Fibroblast of lung (primary cell): ENCODE results near the gene STPG2. TPM values are rescaled to one million over a fixed set of nuclear protein-coding genes. Genes with fewer than 3 reads are reported as not detected.

Source experiments
- DNase-seq, 2 donors: peaks; one replicate each; pipeline versions ENCODE4 v3.0.0 to v3.0.0-alpha.2; 2010; ENCODE audit warnings: low read depth in 2 of 2
- H2AFZ ChIP-seq: 2 replicates; pipeline ENCODE4 v1.5.1; 2012; ENCODE audit warnings: low read length, control low read depth, inconsistent platforms
- H3K27ac ChIP-seq: 2 replicates; pipeline ENCODE4 v1.5.1; 2011; ENCODE audit warnings: low read length, control low read depth; ENCODE audit not compliant: insufficient read depth
- H3K27me3 ChIP-seq: 2 replicates; pipeline ENCODE4 v1.5.1; 2011; ENCODE audit warnings: mild to moderate bottlenecking, low read length; ENCODE audit not compliant: control insufficient read depth, insufficient read depth
- H3K36me3 ChIP-seq: 2 replicates; pipeline ENCODE4 v1.5.1; 2011; ENCODE audit warnings: low read length; ENCODE audit not compliant: control insufficient read depth, insufficient read depth
- H3K4me1 ChIP-seq: 2 replicates; pipeline ENCODE4 v1.5.1; 2011; ENCODE audit warnings: low read length; ENCODE audit not compliant: control insufficient read depth, insufficient read depth; ENCODE audit errors: extremely low read depth
- H3K4me2 ChIP-seq: 2 replicates; pipeline ENCODE4 v1.5.1; 2011; ENCODE audit warnings: low read length, control low read depth; ENCODE audit not compliant: insufficient read depth; ENCODE audit errors: extremely low read depth
- H3K4me3 ChIP-seq, 4 experiments: fragments of 200-600 bp in 1 of 4; sonication (generic) in 1 of 4; replicated peaks in 1 of 4; 2 replicates each; pipeline ENCODE4 v1.5.1; 2011 to 2016; ENCODE audit warnings: low read length in 4 of 4, low read depth in 3 of 4, mild to moderate bottlenecking in 3 of 4, control low read depth in 2 of 4, inconsistent platforms in 1 of 4, mixed read lengths in 1 of 4; ENCODE audit not compliant: insufficient read depth in 1 of 4; ENCODE audit errors: control extremely low read depth in 1 of 4
- H3K79me2 ChIP-seq: 2 replicates; pipeline ENCODE4 v1.5.1; 2012; ENCODE audit warnings: mild to moderate bottlenecking, low read length, inconsistent platforms; ENCODE audit not compliant: control insufficient read depth, insufficient read depth
- H3K9ac ChIP-seq: 2 replicates; pipeline ENCODE4 v1.5.1; 2011; ENCODE audit warnings: mild to moderate bottlenecking, low read length, control low read depth; ENCODE audit not compliant: insufficient read depth
- H3K9me3 ChIP-seq: 2 replicates; pipeline ENCODE4 v1.5.1; 2012; ENCODE audit warnings: low read depth, low read length; ENCODE audit not compliant: control insufficient read depth, insufficient read depth
- H4K20me1 ChIP-seq: 2 replicates; pipeline ENCODE4 v1.5.1; 2011; ENCODE audit warnings: low read length; ENCODE audit not compliant: control insufficient read depth, insufficient read depth; ENCODE audit errors: extremely low read depth
- EZH2 ChIP-seq: IDR thresholded peaks from 2 replicates; pipeline ENCODE4 v1.5.1; 2012; ENCODE audit warnings: low read length, control low read depth, mild to moderate bottlenecking; ENCODE audit errors: missing control alignments
- polyA plus RNA-seq, 2 donors: library from polyadenylated mRNA; depleted of rRNA in 1 of 2; stranded (reverse) in 1 of 2; unstranded in 1 of 2; fragments of >200 nt; gene quantifications; 2 replicates each; pipeline ENCODE4 v1.2.1, GENCODE V29; 2011 to 2012; ENCODE audit warnings: missing spikeins in 1 of 2
- total RNA-seq: library from RNA; depleted of rRNA; stranded (reverse); fragments of >200 nt; gene quantifications from 2 replicates; pipeline ENCODE4 v1.2.1, GENCODE V29; 2014
- TF ChIP-seq, protein P1 (sequence below), 2 donors: IDR thresholded peaks in 1 of 2; conservative IDR thresholded peaks in 1 of 2; 1 replicate in 1 of 2; 2 replicates in 1 of 2; pipeline ENCODE4 v1.5.1; 2011 to 2012; ENCODE audit warnings: low read length in 2 of 2, control low read depth in 1 of 2, inconsistent platforms in 1 of 2, low read depth in 1 of 2, mild to moderate bottlenecking in 1 of 2

STPG2 gene
- total and polyA plus RNA-seq, 2 donors (not counting 1 experiment from before 2014, with no cell fraction given), result 0.17 TPM; not detected in 1

DNA sequence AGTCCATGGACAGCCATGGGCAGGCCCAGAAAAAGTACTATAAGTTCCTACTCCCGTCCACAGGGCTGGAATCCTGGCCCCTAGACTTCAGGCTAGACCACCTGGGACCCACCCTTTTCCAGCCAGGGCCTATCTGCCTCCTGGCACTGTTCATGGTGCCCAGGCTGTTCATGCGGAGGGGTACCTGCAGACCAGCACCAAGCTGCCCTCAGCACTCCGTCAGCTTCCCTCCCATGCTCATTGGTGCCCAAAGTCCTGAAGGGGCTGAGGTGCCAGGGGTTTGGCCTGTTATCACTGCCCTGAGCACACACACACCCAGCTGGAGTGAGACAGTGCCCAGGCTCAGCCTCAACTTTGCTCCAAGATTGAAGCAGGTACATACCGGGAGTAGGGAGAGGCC is 477.7 kb downstream of the STPG2 start:
- no peak overlapping the region for H3K9ac ChIP-seq
- TF ChIP-seq, protein P1, sequence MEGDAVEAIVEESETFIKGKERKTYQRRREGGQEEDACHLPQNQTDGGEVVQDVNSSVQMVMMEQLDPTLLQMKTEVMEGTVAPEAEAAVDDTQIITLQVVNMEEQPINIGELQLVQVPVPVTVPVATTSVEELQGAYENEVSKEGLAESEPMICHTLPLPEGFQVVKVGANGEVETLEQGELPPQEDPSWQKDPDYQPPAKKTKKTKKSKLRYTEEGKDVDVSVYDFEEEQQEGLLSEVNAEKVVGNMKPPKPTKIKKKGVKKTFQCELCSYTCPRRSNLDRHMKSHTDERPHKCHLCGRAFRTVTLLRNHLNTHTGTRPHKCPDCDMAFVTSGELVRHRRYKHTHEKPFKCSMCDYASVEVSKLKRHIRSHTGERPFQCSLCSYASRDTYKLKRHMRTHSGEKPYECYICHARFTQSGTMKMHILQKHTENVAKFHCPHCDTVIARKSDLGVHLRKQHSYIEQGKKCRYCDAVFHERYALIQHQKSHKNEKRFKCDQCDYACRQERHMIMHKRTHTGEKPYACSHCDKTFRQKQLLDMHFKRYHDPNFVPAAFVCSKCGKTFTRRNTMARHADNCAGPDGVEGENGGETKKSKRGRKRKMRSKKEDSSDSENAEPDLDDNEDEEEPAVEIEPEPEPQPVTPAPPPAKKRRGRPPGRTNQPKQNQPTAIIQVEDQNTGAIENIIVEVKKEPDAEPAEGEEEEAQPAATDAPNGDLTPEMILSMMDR (conservative IDR thresholded peaks at IDR 0.05 in 1 of 2, IDR thresholded peaks at IDR 0.05 in 1 of 2; ENCODE audit: low read depth in 1 of 2, low read length in 2 of 2), result no peak
- TF ChIP-seq EZH2, result no peak
- no peaks in the 10 kb centered on the region for H3K9me3 ChIP-seq
- no peak overlapping the region for H3K4me3 ChIP-seq
- H4K20me1 ChIP-seq, result no peaks in the 10 kb centered on the region
- no peaks in the 10 kb centered on the region for H3K27me3 ChIP-seq
- no peaks in the 10 kb centered on the region for H3K4me1 ChIP-seq
- no peaks in the 10 kb centered on the region for H3K36me3 ChIP-seq
- H2AFZ ChIP-seq, result no peak overlapping the region
- DNase-seq, result no peak
- no peak overlapping the region for H3K4me2 ChIP-seq
- no peak overlapping the region for H3K27ac ChIP-seq
- no peaks in the 10 kb centered on the region for H3K79me2 ChIP-seq

DNA sequence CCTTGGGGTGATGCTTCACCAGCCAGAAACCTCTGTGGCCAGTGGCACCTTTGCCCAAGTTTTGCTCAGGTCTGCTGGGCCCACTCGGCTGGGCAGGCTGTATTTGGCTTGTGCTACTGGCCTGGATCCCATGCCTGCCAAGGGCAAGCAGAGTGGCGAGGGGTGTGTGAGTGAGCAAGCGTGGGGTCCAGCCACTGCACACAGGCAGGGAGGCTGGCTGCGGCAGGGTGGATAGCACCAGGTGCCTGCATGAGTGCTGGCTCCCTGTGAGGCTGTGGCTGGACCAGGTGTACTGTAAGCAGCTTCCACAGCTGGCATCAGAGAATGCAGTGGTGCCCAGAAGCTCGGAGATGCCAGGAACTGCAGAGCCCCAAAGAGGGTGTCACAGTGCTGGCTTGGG is 478.5 kb downstream of the STPG2 start:
- Histone ChIP-seq H3K4me2 (no peak overlapping the region), H3K27me3 (no peaks in the 10 kb centered on the region), H3K9me3 (no peaks in the 10 kb centered on the region), H3K4me3 (no peak overlapping the region), H4K20me1 (no peaks in the 10 kb centered on the region), H3K79me2 (no peaks in the 10 kb centered on the region), H3K9ac (no peak overlapping the region), H3K4me1 (no peaks in the 10 kb centered on the region), H3K36me3 (no peaks in the 10 kb centered on the region), H2AFZ (no peak overlapping the region), H3K27ac (no peak overlapping the region)
- no peak for DNase-seq
- no peak for TF ChIP-seq EZH2
- TF ChIP-seq, protein P1 (conservative IDR thresholded peaks at IDR 0.05 in 1 of 2, IDR thresholded peaks at IDR 0.05 in 1 of 2; ENCODE audit: low read depth in 1 of 2, low read length in 2 of 2), result no peak

DNA sequence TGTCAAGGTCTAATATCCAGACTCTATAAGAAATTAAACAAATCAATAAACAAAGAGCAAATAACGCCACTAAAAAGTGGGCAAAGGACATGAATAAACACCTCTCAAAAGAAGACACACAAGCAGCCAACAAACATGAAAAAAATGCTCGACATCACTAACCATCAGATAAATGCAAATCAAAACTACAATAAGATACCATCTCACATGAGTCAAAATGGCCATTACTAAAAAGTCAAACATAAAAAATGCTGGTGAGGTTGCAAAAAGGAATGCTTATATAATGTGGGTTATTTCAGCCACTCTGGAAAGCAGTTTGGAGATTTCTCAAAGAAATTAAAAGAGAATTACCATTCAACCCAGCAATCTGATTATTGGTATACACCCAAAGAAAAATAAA is 481.1 kb downstream of the STPG2 start:
- Histone ChIP-seq H3K4me3 (no peak overlapping the region), H2AFZ (no peak overlapping the region), H3K36me3 (no peaks in the 10 kb centered on the region), H3K27ac (no peak overlapping the region), H3K4me2 (no peak overlapping the region), H4K20me1 (no peaks in the 10 kb centered on the region), H3K4me1 (no peaks in the 10 kb centered on the region), H3K27me3 (no peaks in the 10 kb centered on the region), H3K79me2 (no peaks in the 10 kb centered on the region), H3K9ac (no peak overlapping the region), H3K9me3 (no peaks in the 10 kb centered on the region)
- TF ChIP-seq EZH2, result no peak
- TF ChIP-seq, protein P1 (conservative IDR thresholded peaks at IDR 0.05 in 1 of 2, IDR thresholded peaks at IDR 0.05 in 1 of 2; ENCODE audit: low read depth in 1 of 2, low read length in 2 of 2), result no peak
- peak in 1 of 2 donors; percentile 3 for DNase-seq
